AG10803 (cell line): ENCODE data around the gene GRK6.
"Not testable (repeated sequence)": the region's sequence is repeated elsewhere in the genome, so short reads cannot be mapped to it uniquely, and the experiment has no call there.

ENCODE experiments used
- DNase-seq: peaks from one replicate; pipeline ENCODE4 v3.0.0; 2010; ENCODE audit warnings: low read depth
- H3K4me3 ChIP-seq: 2 replicates; pipeline ENCODE4 v1.5.1; 2011; ENCODE audit warnings: mild to moderate bottlenecking, low read length, control low read depth
- CTCF ChIP-seq: conservative IDR thresholded peaks from 2 replicates; pipeline ENCODE4 v1.5.1; 2011; ENCODE audit warnings: mild to moderate bottlenecking, low read length, control low read depth, inconsistent platforms

The GRK6 gene

GRCh38 chr5:177405312-177405711 lies 21.2 kb upstream of the GRK6 start:
- no peak for TF ChIP-seq CTCF
- no peak overlapping the region for H3K4me3 ChIP-seq
- DNase-seq: no peak

- H3K4me3 ChIP-seq: no peak overlapping the region
- TF ChIP-seq CTCF: no peak
- no peak for DNase-seq
These were observed 20.7 kb upstream of the GRK6 start for GRCh38 chr5:177405805-177406204.

GRCh38 chr5:177409043-177409801 lies 17.3 kb upstream of the GRK6 start, which contains the start of gene F12:
Gene F12 (minus strand): TSS chr5:177409564. CDS start chr5:177409527, 37 bp downstream.
- H3K4me3 ChIP-seq: no peak within 1 kb of the TSS
- TF ChIP-seq CTCF: no peak
- no peak for DNase-seq

- no peak for DNase-seq
- no peak for TF ChIP-seq CTCF
- no peak overlapping the region for H3K4me3 ChIP-seq
These were observed 15.9 kb upstream of the GRK6 start for GRCh38 chr5:177410575-177410974.

GRCh38 chr5:177412603-177413233 lies 13.8 kb upstream of the GRK6 start:
- TF ChIP-seq CTCF: no peak
- DNase-seq: no peak
- no peak overlapping the region for H3K4me3 ChIP-seq

GRCh38 chr5:177414481-177414880 lies 12.0 kb upstream of the GRK6 start:
- no peak overlapping the region for H3K4me3 ChIP-seq
- no peak for DNase-seq
- TF ChIP-seq CTCF: no peak

GRCh38 chr5:177417081-177417480 lies 9.4 kb upstream of the GRK6 start:
- not testable (repeated sequence) for DNase-seq, H3K4me3 ChIP-seq
